Mucosa of stomach (tissue), 1 donor: ENCODE data around the gene CTAG1B.
"Not testable (repeated sequence)": the region's sequence is repeated elsewhere in the genome, so short reads cannot be mapped to it uniquely, and the experiment has no call there.

ENCODE experiments used
- H3K27me3 ChIP-seq: one replicate; pipeline ENCODE4 v1.7.0; 2013; ENCODE audit warnings: mild to moderate bottlenecking, low read length; ENCODE audit not compliant: control insufficient read depth, insufficient read depth
- H3K36me3 ChIP-seq: one replicate; pipeline ENCODE4 v1.7.0; 2013; ENCODE audit warnings: low read length; ENCODE audit not compliant: control insufficient read depth, insufficient read depth
- H3K4me1 ChIP-seq: one replicate; pipeline ENCODE4 v1.7.0; 2013; ENCODE audit warnings: mild to moderate bottlenecking, low read length; ENCODE audit not compliant: control insufficient read depth, insufficient read depth
- H3K4me3 ChIP-seq: one replicate; pipeline ENCODE4 v1.7.0; 2013; ENCODE audit warnings: low read length
- H3K9ac ChIP-seq: one replicate; pipeline ENCODE4 v1.7.0; 2013; ENCODE audit warnings: mild to moderate bottlenecking, low read length, moderate library complexity
- H3K9me3 ChIP-seq: one replicate; pipeline ENCODE4 v1.7.0; 2013; ENCODE audit warnings: mild to moderate bottlenecking, low read length, moderate library complexity; ENCODE audit not compliant: control insufficient read depth
- donor health status: Pancreatic carcinoma.

Gene CTAG1B

GRCh38 chrX:154619182-154619581 lies at the start of gene CTAG1B:
Gene CTAG1B (minus strand): TSS chrX:154619282. CDS start chrX:154619218, 64 bp downstream.
- H3K4me3 ChIP-seq, H3K36me3 ChIP-seq, H3K9me3 ChIP-seq, H3K27me3 ChIP-seq, H3K4me1 ChIP-seq, H3K9ac ChIP-seq: not testable (repeated sequence)

- no peaks in the 10 kb centered on the region for H3K4me1 ChIP-seq
- no peak overlapping the region for H3K9ac ChIP-seq
- H3K9me3 ChIP-seq: no peaks in the 10 kb centered on the region
- H3K36me3 ChIP-seq: no peaks in the 10 kb centered on the region
- no peaks in the 10 kb centered on the region for H3K27me3 ChIP-seq
- H3K4me3 ChIP-seq: no peak overlapping the region
Observed at GRCh38 chrX:154661899-154662298, 42.8 kb upstream of the CTAG1B start.

DNA sequence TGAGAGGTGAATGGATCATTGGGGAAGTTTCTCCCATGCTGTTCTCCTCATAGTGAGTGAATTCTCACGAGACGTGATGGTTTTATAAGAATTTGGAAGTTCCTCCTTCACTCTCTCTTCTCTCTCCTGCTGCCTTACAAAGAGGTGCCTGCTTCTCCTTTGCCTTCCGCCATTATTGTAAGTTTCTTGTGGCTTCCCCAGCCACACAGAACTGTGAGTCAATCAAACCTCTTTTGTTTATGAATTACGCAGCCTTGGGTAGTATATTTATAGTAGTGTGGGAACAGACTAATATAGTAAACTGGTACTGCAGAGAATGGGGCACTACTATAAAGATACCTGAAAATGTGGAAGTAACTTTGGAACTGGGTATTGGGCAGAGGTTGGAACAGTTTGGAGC lies 42.1 kb upstream of the CTAG1B start:
- H3K36me3 ChIP-seq: no peaks in the 10 kb centered on the region
- H3K4me3 ChIP-seq: no peak overlapping the region
- H3K9me3 ChIP-seq: no peaks in the 10 kb centered on the region
- H3K9ac ChIP-seq: no peak overlapping the region
- H3K27me3 ChIP-seq: no peaks in the 10 kb centered on the region
- no peaks in the 10 kb centered on the region for H3K4me1 ChIP-seq

GRCh38 chrX:154660541-154660940 lies 41.5 kb upstream of the CTAG1B start:
- no peak overlapping the region for H3K9ac ChIP-seq
- H3K9me3 ChIP-seq: no peaks in the 10 kb centered on the region
- H3K27me3 ChIP-seq: no peaks in the 10 kb centered on the region
- no peaks in the 10 kb centered on the region for H3K4me1 ChIP-seq
- H3K36me3 ChIP-seq: no peaks in the 10 kb centered on the region
- no peak overlapping the region for H3K4me3 ChIP-seq

DNA sequence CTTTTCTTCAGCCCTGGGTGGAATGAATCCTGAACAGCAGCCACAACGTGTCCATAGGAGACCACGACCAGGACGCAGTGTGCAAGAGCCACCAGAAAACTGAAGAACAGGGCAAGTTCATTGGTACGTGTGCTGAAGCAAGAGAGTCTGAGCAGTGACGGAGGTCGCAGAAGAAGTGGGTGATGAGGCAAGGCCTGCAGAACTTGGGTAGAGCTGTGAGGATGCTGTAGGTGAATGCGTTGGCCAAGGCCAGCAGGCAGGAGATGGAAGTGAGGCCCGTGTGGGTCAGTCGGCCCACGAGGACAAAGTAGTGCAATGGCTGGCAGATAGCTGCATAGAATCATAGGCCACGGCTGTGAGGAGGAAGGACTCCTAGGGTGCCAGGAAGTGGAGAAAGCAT lies 39.9 kb upstream of the CTAG1B start:
- Histone ChIP-seq H3K27me3 (no peaks in the 10 kb centered on the region), H3K9me3 (no peaks in the 10 kb centered on the region), H3K4me3 (no peak overlapping the region), H3K4me1 (no peaks in the 10 kb centered on the region), H3K9ac (no peak overlapping the region), H3K36me3 (no peaks in the 10 kb centered on the region)

- no peaks in the 10 kb centered on the region for H3K27me3 ChIP-seq
- no peaks in the 10 kb centered on the region for H3K36me3 ChIP-seq
- no peak overlapping the region for H3K4me3 ChIP-seq
- H3K9me3 ChIP-seq: no peaks in the 10 kb centered on the region
- no peak overlapping the region for H3K9ac ChIP-seq
- no peaks in the 10 kb centered on the region for H3K4me1 ChIP-seq
Observed at GRCh38 chrX:154658187-154658586, 39.1 kb upstream of the CTAG1B start.

GRCh38 chrX:154657226-154657805 lies 38.2 kb upstream of the CTAG1B start:
- H3K27me3 ChIP-seq: no peaks in the 10 kb centered on the region
- no peaks in the 10 kb centered on the region for H3K36me3 ChIP-seq
- H3K4me3 ChIP-seq: no peak overlapping the region
- no peaks in the 10 kb centered on the region for H3K4me1 ChIP-seq
- H3K9ac ChIP-seq: no peak overlapping the region
- no peaks in the 10 kb centered on the region for H3K9me3 ChIP-seq

- no peak overlapping the region for H3K9ac ChIP-seq
- H3K4me3 ChIP-seq: no peak overlapping the region
- H3K4me1 ChIP-seq: no peaks in the 10 kb centered on the region
- H3K27me3 ChIP-seq: no peaks in the 10 kb centered on the region
- no peaks in the 10 kb centered on the region for H3K36me3 ChIP-seq
- H3K9me3 ChIP-seq: no peaks in the 10 kb centered on the region
Observed at GRCh38 chrX:154655786-154656185, 36.7 kb upstream of the CTAG1B start.

- Histone ChIP-seq H3K4me1 (no peaks in the 10 kb centered on the region), H3K9me3 (no peaks in the 10 kb centered on the region), H3K9ac (no peak overlapping the region)
Observed at GRCh38 chrX:154655346-154655745, 36.3 kb upstream of the CTAG1B start.

GRCh38 chrX:154654925-154655324 lies 35.8 kb upstream of the CTAG1B start:
- Histone ChIP-seq H3K36me3 (no peaks in the 10 kb centered on the region), H3K27me3 (no peaks in the 10 kb centered on the region), H3K9ac (no peak overlapping the region), H3K4me3 (no peak overlapping the region), H3K9me3 (no peaks in the 10 kb centered on the region), H3K4me1 (no peaks in the 10 kb centered on the region)

More at GRCh38 chrX:154655346-154655745, 36.3 kb upstream of the CTAG1B start:
- H3K36me3 ChIP-seq: no peaks in the 10 kb centered on the region
- no peak overlapping the region for H3K4me3 ChIP-seq
- no peaks in the 10 kb centered on the region for H3K27me3 ChIP-seq

- Histone ChIP-seq H3K27me3 (no peaks in the 10 kb centered on the region), H3K36me3 (no peaks in the 10 kb centered on the region), H3K9me3 (no peaks in the 10 kb centered on the region), H3K4me3 (no peak overlapping the region), H3K4me1 (no peaks in the 10 kb centered on the region), H3K9ac (no peak overlapping the region)
Observed at GRCh38 chrX:154654372-154654771, 35.3 kb upstream of the CTAG1B start.

DNA sequence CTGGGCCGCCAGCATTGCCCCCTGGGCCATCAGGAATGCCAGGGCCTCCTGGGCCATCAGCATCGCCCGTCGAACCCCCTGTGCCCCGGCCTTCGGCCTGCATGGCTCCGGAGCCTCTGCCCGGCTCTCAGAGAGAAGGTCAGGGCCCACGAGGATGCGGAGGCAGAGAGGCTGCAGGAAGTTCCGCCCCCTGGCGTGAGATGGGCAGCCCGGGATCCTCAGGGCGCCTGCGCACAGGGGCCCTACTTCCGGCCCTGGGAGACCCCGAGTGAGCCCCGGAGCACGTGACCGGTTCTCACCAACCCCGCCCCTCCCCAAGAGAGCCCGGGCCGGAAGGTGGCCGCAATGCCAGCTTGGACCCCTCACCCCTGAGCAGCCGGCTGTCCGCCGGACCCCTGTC lies 34.3 kb upstream of the CTAG1B start, which contains the start of gene CTAG2:
Gene CTAG2 (minus strand): TSS at position 167 of the 400 bp plus-strand sequence. CDS start 64 bp downstream, at position 103.
- not testable (repeated sequence) for H3K4me3 ChIP-seq, H3K27me3 ChIP-seq, H3K9ac ChIP-seq, H3K36me3 ChIP-seq, H3K4me1 ChIP-seq, H3K9me3 ChIP-seq

GRCh38 chrX:154653048-154653401 lies 33.9 kb upstream of the CTAG1B start:
- Histone ChIP-seq H3K9me3 (no peaks in the 10 kb centered on the region), H3K4me1 (no peaks in the 10 kb centered on the region)

More at GRCh38 chrX:154653048-154653401, 33.9 kb upstream of the CTAG1B start:
- Histone ChIP-seq H3K36me3 (no peaks in the 10 kb centered on the region), H3K9ac (no peak overlapping the region), H3K27me3 (no peaks in the 10 kb centered on the region), H3K4me3 (no peak overlapping the region)
